ENCODE measurements around the gene GHRHR.

The GHRHR gene

DNA sequence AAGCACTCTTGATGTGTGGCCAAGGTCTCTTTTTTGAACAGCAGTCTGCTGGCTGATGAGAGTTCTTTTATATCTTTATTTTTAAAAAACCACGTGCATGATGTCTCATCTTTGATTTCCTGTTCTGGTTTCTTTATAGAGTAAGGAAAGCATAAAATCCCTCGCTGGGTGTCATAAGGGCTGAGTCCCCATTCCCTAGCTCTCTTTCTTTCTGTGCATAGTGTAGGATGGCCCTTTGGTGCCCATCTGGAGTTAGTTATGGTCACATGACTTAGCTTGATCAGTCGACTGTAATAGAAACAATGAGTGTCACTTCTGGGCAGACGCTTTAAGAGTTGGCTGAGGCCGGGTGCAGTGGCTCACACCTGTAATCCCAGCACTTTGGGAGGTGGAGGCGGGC, 38.5 kb downstream of the GHRHR start:
- TF ChIP-seq, protein P1, sequence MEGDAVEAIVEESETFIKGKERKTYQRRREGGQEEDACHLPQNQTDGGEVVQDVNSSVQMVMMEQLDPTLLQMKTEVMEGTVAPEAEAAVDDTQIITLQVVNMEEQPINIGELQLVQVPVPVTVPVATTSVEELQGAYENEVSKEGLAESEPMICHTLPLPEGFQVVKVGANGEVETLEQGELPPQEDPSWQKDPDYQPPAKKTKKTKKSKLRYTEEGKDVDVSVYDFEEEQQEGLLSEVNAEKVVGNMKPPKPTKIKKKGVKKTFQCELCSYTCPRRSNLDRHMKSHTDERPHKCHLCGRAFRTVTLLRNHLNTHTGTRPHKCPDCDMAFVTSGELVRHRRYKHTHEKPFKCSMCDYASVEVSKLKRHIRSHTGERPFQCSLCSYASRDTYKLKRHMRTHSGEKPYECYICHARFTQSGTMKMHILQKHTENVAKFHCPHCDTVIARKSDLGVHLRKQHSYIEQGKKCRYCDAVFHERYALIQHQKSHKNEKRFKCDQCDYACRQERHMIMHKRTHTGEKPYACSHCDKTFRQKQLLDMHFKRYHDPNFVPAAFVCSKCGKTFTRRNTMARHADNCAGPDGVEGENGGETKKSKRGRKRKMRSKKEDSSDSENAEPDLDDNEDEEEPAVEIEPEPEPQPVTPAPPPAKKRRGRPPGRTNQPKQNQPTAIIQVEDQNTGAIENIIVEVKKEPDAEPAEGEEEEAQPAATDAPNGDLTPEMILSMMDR (IDR thresholded peaks at IDR 0.05; ENCODE audit: insufficient read depth, low read depth, low read length, missing control alignments): no peak
- DNase-seq (ENCODE audit: low read depth): no peak
- no peak overlapping the region for H3K4me3 ChIP-seq (ENCODE audit: low read length)

DNA sequence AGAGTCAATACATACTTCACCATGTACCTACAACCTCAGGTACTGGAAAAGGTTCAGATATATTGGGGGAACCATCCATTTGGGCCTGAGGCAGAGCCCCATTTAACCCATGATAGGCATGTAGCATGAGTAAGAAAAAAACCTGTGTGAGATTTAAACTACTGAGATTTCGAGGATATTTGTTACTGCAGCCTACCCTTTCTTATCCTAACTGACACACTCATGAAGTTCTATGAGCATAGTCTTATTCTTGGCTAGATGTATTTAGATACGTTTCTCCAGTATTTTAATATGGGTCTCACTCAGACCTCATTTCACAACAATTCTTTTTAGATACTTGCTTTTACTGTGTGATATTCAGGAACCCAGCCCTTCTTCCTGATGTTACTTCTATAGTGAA, 39.3 kb downstream of the GHRHR start:
- H3K4me3 ChIP-seq (ENCODE audit: low read length): no peak overlapping the region
- DNase-seq (ENCODE audit: low read depth): no peak
- TF ChIP-seq, protein P1 (IDR thresholded peaks at IDR 0.05; ENCODE audit: insufficient read depth, low read depth, low read length, missing control alignments): no peak

DNA sequence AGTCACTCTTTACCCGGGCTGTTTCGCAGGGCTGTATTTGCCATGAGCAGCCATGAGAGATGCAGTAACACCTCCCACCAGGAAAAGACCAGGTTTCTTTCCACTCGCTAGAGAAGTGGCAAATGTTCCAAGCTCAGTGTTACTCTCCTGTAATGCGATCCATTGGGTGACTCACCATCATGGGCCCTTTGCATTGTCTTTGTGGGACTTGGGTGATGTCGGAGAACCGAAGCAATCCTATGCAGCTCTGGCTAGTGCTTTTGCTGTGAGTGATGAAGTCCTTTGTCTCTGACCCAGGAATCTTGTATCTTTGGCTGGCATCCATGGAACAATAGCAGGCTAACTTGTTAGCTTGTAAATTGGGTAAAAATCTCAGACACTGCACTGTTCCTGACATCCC, 40.0 kb downstream of the GHRHR start:
- no peak overlapping the region for H3K4me3 ChIP-seq (ENCODE audit: low read length)
- TF ChIP-seq, protein P1 (IDR thresholded peaks at IDR 0.05; ENCODE audit: insufficient read depth, low read depth, low read length, missing control alignments): no peak
- DNase-seq (ENCODE audit: low read depth): peak; percentile 8

DNA sequence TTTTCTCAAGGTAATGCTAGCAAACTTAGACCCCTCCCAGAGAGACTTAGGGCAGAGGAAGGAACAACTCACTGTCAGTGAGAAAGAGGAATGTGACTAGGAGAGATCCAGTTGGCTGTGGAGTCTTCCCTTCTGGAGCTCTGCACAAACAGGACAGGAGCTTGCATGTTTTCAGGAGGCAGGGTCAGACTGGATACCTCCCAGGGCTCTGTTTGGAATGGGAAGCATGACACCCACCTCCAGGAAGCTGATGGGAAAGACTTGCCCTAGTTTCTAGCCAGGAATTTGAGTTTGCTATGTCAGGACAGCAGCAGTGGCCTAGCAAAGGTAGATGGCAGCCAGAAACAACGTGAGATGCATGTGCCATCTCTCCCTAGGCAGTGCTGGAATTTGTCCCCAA, 40.6 kb downstream of the GHRHR start:
- no peak overlapping the region for H3K4me3 ChIP-seq (ENCODE audit: low read length)
- no peak for DNase-seq (ENCODE audit: low read depth)
- TF ChIP-seq, protein P1 (IDR thresholded peaks at IDR 0.05; ENCODE audit: insufficient read depth, low read depth, low read length, missing control alignments): no peak

DNA sequence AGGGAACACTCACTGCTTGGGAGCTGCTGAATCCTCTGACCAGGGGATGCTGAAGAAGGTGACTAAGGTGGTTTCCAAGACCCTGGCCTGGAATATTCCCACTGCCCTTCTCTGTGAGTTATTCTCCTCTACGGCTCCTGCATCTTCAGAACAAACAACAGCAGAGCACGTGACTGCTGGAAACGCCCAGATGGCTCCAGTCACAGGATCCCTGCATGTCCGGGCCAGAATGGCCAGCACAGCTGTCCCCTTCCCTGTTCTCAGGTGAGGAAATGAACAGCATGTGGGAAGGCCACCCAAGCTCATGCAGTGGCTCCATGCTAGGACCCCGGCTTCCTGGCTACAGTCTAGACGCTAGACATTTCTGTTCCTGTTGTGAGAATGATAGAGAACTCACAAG, 43.1 kb downstream of the GHRHR start:
- TF ChIP-seq, protein P1 (IDR thresholded peaks at IDR 0.05; ENCODE audit: insufficient read depth, low read depth, low read length, missing control alignments): no peak
- no peak overlapping the region for H3K4me3 ChIP-seq (ENCODE audit: low read length)
- no peak for DNase-seq (ENCODE audit: low read depth)

DNA sequence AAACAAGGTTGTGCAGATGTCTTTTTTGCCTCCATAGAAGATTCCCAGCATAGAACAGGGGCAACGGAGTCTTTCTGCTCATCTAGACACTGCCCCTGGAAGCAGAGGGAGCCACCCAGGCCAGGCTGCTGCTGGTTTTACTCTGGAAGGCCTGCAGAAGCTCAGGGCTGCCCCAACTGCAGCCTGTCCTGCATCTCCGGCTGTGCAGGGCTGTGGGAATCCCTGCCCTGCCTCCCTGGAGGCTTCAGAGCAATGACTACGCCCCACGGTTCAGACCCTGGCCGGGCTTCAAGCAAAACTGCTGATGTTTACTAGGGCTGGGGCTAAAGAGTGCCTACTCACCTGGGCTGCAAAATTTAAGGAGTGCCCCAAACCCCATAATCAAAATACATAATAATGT, 43.9 kb downstream of the GHRHR start:
- no peak overlapping the region for H3K4me3 ChIP-seq (ENCODE audit: low read length)
- DNase-seq (ENCODE audit: low read depth): no peak
- TF ChIP-seq, protein P1 (IDR thresholded peaks at IDR 0.05; ENCODE audit: insufficient read depth, low read depth, low read length, missing control alignments): no peak

DNA sequence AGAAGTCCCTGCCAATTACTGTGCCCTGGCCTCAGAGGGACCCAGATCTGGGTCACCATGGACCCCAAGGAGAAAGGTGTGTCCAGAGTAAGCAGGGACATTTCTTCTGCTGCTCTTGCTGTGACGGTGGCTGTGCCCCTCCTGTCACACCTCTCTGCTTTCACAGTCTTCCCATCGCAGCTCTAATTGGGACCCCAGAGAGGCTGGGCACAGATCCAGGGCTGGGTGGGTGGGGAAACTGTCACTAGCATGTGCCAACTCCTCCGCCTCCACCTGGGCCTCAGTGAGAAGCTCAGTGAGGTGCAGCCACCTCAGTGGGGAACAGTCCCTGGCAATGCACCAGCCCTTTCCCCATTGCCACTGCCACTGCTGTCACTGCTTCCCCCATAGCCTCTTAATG, 51.1 kb downstream of the GHRHR start:
- TF ChIP-seq, protein P1 (IDR thresholded peaks at IDR 0.05; ENCODE audit: insufficient read depth, low read depth, low read length, missing control alignments): no peak
- no peak overlapping the region for H3K4me3 ChIP-seq (ENCODE audit: low read length)
- no peak for DNase-seq (ENCODE audit: low read depth)

Data from epithelial cell of esophagus (primary cell).